ENCODE results near the gene DOK7.

Gene DOK7

DNA sequence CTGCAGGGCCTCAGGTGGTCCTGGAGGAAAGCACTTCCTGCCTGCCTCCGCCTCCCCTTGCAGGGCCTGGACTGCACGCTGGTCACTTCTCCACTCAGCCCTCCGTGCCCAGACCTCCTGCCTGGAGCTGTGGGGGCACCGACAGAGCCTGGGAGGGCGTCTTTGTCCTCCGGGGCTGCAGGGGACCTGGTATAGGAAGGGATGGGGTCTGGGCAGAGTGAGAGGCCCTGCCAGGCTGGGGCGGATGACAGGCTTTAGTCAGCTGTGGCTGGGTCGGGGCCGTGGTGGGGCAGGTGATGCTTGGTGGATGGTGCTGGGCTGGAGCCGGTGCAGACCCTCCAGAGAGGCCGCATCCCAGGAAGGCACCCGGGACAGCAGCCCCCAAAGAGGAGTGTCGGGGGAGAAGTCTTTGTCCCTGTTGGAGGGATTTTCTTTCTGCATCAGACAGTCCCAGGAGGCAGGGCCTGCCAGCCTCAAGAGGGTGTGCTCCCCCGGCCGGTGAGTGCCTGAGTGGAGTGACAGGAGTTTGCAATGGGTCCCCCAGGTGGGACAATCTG, 1.3 kb downstream of the DOK7 start:
- no peak for DNase-seq

DNA sequence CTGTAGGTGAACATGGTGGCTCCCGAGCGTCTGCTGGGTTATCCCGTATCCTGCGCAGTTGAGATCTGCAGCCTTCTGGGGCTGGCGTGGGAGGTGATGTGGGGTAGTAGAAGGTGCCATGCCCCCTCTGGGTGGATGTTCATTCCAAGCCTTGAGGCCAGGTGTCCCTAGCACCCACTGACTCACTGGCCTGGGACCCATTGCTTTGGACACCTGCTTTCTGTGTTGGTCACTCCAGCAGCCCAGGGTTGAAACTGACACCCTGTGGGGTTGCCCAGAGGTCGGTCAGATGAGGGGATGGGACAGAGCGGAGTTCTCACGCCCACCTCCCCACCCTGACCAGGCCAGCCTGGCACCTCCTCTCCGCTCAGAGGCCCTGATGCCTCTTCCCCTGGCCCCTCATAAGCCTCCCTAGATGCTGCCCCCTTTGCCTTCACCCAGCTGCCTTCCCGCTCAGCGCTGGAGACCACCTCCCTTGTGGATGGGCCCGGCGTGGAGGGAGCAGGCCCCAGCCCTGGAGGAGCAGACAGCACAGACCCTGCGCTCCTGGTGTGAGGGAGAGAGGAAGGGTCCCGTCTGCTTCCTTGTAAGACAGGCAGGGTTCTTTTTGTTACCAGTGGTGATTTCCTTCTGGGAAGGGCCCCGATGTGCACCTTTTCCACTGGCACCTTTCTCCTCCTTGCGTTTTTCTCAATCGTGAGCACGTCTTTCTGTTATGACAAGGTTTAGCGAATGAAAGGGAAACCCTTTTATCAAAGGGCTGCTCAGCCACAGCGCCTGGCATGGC, 2.0 kb downstream of the DOK7 start:
- no peak for DNase-seq

DNA sequence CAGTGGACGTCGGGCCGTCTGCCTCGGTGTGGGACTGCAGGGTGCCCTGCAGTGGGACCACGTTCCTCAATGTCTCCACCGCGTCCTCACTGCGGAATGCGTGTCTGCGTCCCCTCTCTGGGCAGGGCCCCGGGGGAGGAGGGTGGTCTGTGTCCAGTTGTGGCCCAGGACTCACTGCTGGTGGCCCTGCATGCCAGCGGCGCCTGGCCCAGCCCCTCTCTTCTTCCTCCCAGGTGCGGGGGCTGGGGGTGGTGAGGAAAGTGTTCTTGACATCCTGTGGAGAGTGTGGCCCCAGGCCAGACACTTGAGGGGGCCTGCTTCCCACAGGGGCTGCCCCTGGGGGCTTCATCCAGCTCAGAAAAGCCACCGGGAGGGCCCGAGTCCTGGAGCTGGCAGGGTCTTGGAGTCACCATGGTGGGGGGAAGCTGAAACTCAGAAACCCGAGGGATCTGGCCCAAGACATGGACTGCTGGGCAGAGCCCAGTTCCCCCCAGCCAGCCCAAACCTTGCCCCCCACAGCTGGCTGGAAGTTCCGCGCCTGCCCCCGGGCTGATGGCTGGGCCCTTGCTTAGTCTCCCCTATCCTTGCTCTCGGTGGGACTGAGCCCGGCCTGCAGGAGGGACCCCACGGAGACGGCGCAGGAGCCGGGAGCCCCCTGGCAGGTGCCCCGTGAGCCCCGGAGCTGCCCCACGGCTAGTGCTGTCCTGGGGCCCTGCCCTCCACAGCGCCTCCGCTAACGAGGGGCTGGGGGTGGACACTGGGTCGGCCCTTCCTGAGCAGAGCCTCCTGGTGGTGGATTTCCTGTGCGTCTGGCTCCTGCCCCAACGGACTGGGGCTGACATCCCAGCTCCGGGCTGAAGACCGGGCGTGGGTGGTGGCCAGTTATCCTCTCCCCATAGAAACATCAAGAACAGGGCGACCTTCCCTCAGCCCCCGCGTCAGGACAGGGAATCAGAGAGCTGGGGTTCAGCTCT, 2.9 kb downstream of the DOK7 start:
- no peak for DNase-seq

DNA sequence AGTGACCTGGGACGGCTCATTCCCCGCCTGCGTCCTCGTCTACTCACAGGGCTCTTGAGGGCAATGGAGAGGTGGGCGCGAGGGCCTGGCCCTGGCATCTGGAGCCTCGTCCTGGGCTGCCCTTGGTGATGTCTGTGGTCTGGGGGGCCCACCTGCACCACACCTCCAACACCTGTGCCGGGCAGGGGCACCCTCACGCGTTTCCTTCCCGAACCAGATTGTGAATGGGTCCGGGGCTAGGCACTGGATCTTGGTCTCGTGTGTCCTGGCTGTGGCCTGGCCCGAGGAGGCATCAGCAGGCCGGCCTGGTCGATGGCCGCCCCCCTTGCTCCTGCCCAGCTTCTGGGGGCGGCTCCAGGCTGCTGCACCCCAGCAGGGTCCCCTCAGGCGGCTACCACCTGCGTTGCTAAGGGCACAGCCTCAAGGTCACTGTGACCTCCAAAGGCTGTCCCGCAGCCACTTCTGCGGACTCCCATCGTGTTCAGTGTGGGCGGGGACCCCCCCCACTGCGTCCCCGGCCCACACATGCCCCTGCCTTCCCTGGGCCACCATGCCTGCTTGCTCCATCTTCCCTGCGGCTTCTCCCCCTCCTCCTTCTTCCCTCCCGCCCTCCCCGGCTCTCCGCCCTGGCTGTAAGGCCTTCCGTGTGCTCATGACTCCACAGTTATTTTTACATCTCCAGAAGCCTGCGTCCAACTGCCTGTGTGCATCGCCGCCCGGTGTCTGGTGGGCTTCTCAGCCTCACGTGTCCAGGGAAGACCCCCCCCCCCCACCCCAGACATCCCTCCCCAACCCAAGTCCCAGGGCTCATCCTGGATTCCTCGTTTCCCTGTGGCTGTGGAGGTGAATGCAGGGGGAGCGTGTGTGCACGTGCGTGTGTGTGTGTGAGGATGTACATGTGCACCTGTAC, 3.8 kb downstream of the DOK7 start:
- DNase-seq: no peak

DNA sequence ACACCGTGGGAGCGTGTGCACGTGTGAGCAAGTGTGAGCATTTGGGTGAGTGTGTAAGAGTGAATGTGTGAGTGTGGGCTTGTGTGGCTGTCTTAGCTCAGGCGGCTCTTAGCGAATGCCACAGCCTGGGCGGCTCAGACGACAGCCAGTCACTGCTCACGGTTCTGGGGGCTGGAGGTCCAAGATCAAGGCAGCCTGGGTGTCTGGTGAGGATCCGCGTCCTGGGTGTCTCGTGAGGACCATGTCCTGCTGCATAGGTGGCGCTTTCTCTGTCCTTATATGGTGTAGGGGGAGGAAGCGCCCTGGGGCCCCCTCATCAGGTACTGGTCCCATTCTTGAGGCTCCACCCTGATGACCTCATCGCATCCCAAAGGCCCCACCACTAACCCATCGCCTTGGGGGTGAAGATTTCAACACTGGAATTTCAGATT, 4.5 kb downstream of the DOK7 start:
- DNase-seq: no peak

DNA sequence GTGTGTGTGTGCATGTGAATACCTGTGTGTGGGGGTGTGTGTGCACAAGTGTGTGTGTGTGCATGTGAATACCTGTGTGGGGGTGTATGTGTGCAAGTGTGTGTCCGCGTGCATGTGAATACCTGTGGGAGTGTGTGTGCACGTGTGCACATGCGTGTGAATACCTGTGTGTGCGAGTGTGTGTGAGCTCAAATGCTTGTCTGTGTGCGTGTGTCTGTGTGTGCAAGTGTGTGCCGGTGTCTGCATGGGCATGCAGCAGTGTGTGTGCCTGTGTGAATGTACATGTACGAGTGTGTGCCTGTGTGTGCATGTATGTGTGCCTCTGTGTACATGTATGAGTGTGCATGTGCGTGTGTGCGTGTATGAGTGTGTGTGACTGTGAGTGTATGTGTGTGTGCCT, 5.0 kb downstream of the DOK7 start:
- no peak for DNase-seq

DNA sequence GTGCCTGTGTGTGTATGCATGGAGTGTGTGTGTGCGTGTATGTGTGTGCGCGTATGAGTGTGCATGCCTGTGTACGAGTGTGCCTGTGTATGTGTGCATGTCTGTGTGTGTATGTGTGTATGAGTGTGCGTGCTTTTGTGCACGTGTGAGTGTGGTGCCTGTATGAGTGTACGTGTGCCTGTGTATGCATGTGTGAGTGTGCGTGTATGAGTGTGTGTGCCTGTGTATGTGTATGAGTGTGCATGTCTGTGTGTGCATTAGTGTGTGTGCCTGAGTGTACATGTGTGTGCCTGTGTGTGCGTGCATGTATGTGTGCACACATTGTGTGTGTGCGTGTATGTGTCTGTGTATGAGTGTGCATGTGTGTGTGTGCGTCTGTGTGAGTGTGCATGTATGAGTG, 5.7 kb downstream of the DOK7 start:
- DNase-seq: no peak

DNA sequence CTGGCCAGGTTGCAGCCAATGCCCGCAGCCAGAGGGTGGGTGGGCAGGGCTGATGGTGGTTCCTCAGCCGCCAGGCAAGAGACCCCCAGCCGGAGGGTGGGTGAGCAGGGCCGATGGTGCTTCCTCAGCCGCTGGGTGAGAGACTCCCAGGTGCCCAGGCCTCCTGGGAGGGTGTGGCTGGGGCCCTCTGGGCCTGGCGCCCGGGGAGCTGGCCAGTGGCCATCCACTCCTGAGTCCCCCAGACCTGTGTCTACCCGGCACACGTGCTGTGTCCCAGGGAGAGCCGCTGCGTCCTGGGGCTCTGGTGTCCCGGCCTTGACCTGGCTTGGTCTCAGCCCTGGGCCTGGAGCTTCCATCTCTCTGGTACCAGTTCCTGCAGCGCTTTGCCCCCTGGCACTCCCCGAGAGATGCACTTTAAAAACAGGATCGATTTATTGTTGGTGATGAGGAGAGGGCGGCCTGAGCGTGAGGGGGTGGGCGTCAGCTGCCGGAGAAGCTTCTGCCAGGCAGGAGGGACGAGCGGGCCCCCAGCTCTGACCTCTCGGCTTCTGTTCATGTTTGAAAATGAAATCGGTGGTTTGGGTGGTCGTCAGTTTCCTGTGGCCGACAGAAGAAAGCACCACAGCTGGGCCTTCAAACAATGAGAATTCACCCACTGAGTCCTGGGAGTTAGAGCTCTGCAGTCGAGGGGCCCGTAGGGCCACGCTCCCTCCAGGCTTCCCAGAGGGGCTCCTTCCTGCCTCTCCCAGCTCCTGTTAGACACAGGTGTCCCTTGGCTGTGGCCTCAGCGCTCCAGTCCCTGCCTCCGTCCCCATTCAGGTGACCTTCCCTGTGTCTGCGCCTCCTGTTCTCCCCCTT, 6.5 kb downstream of the DOK7 start:
- no peak for DNase-seq

DNA sequence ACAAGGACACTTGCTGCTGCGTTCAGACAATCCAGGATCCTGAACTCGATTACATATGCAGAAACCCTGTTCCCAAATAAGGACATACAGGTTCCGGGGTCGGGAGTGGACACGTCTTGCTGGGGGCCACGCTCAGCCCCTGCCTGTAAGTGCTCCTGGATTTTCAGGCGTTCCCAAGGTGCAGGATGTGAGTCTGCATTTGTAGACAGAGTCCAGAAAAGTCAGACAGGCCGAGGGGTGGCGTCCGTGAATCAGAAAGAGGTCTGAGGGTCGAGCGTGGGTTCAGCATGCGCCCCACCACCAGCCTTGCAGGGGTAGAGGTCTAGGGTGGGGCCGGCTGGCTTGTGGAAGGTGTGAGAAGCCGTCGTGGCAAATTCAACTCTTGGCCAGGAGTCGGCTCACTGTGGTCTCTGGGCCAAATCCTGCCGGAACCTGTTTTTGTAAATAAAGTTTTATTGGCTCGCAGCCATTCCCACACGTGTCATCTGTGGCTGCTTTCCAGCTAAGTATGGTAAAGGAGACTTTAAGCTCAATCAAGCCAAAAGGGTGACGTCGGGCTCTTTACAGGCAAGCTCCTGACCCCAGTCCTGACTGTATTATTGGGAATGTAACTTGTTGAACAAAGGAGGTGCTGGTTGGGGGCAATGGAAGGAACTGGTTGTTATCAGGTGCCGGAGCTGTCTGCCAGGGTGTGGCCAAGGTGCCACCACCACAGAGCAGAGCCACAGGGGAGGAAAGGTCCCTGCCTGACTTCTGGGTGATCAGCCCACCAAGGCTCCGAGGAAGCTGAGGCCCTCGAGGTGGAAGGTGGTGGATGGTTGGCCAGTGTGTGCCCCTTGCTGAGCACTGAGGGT, 7.4 kb downstream of the DOK7 start:
- no peak for DNase-seq

DNA sequence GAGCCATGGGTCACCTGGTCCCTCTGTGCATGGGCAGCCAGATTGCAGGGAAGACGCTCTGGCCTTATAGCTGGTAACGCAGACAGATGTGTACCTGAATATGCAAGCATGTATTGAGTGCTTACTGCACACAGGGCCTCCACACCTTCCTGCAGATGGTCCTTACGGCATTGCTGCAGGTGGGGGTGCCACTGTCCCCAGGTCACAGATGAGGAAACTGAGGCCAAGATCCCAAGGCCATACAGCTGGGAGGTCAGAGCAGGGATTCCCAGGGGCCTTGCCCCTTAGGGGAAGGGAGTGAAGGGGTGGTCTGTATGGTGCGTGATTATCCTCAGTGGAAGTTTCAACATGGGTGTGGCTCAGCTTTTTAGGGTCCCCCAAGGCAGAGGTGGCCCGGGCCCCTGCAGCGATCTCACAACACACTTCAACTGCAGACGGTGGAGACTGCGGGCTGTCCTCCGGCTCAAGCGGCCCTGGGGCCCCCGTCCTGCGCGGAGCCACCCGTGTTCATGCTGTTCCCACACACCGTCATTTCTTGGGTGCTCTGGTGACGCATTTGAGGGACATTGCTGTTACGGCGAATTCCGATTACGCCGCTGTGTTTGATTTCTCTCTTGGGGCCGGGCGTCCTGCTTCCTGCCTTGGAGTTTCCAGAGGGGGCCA, 8.1 kb downstream of the DOK7 start:
- DNase-seq: no peak

DNA sequence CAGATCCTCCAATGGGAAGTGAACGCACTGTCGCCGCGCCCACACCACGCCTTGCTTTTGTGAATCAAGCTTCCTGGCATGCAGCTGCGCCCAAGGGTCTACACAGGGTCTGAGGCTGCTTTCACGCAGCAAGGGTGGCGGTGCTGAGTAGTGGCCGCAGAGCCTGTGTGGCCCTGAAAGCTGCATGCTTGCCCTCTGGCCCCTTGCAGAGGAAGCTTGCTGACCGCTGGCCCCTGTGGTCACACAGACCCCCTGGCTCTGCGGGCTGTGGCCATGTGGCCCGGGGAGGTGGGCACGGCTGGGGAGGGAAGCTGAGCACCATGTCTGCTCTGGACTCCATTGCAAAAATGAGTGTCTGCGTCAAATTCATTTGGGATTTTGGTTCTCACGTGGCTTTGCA, 8.8 kb downstream of the DOK7 start:
- no peak for DNase-seq

DNA sequence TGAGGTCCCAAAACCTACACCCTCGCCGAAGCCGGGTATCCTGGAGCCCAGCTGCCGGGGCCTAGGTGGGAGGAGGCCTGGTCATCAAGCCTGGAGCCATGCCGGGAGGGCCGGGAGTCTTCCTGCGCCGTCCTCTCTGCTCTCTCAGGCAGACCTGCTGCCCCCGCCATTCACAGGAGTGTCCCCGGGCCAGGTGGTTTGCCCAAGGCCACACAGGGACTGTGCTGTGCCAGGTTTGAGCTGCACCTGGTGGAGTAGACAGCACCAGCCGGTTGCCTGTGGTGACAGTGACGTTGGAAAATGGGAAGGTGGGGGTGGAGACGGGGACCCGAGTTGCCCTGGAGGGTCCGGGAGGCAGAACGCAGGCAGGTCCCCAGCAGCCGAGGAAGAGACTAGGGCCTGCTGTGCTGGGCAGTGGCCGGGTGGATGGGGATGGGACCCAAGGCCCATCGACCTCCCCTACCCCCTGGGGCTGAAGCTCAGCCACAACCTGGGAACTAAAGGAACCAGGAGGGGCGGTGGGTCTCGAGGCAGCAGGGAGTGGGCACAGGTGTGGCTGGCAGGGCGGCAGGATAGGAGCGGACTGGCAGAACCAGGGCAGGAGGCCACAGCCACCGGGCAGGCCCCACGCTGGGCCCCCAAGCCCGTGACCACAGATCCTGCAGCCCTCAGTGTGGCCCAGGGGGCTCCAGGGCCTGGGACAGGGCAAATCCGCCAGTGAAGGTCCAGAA, 9.5 kb downstream of the DOK7 start:
- DNase-seq: no peak

DNA sequence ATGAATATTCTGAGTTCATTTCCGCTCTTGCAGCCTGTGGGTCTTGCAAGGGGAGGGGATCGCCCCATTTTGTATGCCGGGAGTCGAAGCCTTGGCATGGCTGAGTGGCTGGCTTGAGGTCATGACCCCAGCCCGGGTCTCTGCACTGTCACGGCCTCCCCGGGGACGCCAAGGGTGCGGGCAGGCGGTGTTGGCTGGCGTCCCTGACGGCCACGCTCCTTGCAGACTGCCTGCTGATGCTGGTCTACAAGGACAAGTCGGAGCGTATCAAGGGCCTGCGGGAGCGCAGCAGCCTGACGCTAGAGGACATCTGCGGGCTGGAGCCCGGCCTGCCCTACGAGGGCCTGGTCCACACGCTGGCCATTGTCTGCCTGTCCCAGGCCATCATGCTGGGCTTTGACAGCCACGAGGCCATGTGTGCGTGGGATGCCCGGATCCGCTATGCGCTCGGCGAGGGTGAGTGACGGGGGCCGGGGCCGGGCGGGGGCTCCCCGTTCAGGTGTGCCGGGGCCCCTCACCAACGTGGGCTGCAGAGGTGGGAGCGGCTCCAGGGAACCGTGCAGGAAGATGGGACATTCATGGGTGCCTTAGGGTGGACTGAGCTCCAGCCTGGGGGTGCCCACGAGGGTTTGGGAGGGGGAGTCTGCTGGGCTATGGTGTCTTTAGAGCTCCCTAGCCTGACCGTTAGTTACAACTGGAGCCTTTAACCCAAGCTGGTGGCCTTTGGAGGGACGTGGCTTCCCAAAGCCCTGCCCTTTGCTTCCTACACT, 10.3 kb downstream of the DOK7 start:
- DNase-seq: no peak

DNA sequence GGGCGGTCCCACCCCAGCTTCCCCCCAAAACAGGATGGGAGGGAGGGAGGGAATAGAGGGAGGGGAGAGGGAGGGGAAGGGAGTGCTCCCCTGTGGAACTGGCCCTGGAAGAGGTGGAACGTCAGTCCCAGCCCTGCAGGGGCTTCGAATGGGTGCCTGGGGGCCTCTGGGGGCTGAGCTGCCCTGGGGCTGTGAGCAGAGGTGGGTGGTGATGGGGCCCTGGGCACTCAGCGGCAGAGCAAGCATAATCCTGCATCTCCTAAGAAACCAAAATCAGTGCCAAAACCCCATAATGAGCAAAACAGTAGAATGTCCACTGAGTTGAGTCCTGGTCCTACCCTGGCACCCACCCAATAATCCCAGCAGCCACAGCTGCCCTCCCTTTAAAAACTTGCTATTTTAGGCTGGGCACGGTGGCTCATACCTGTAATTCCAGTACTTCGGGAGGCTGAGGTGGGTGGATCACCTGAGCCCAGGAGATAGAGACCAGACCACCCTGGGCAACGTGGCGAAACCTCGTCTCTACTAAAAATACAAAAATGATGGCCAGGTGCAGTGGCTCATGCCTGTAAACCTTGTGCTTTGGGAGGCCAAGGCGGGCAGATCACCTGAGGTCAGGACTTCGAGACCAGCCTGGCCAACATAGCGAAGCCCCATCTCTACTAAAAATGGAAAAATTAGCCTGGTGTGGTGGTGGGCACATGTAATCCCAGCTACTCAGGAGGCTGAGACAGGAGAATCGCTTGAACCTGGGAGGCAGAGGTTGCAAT, 11.1 kb downstream of the DOK7 start:
- no peak for DNase-seq

DNA sequence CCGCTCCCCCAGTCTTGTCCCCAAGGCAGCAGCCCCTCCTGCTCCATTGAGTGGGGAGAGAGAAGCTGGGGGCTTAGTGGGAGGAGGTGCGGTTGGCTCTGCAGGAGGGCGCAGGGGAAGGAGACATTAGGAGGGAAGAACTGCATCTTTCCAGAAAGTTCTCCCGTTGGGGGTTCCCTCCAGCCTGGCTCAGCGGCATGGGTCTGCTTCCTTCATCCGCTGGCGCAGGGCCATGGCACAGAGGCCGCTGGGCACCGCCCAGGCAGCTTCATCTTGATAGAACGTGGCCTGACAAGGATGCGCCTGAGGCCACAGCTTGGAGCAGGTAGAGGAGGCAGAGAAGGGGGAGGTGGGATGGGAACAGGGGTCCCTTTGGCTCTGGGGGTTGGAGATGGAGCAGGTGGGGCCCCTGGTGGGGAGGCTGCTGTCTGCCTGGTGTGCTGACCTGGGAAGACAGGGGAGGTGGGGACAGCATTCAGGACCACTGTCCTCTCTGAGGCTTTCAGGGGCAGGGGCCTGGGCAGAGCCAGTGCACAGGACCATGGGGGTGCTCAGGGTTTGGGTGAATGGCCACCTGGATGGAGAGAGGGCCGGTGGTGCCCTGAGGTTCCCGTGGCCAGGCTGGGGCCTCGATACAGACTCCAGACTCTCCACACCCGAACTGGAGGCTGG, 12.1 kb downstream of the DOK7 start:
- no peak for DNase-seq

DNA sequence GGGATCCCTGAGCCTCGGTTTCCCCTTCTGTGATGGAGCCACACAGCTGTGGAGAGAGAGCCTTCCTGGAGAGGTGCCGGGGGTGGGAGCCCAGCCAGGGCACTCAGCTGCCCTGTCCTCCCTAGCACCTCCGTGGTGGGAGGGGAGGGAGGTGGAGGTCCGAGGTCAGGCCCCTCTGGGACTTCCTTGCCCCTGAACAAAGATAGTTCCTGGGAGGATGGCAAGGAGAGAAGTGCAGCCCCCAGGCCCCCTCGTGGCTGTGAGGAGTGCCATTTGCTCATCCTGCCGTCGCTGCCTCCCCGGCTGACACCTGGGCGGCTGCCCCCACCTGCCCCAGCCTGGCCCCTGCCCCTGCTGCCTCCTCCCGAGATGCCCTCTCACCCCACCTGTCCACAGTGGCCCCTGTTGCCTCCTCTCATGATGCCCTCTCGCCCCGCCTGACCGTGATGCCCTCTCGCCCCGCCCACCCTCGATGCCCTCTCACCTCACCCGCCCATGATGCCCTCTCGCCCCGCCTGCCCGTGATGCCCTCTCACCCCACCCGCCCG, 12.7 kb downstream of the DOK7 start:
- no peak for DNase-seq

DNA sequence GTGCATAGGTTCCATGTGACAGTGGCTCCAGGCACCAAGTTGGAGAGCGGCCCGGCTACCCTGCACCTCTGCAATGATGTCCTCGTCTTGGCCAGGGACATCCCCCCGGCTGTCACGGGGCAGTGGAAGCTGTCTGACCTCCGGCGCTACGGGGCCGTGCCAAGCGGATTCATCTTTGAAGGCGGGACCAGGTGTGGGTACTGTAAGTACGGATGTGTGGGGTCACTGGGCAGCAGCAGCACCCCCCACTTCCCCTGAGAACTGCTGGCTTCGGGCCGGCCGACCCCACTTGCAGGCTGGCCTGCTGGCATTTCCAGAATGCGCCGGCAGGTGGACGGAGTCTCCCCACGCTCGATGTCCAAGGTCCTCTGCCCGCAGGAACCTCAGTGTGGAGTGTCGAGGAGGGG, 13.2 kb downstream of the DOK7 start:
- DNase-seq: no peak
